A549 (cell line): ENCODE data around the gene EPS8. TPM values are rescaled to one million over a fixed set of nuclear protein-coding genes. Genes with fewer than 3 reads are reported as not detected.
A peak's percentile ranks its signal among the peaks of the same experiment; 100 is the strongest.

ENCODE experiments used
- ATAC-seq, 2 experiments: fragments of 200-7000 bp in 1 of 2; fragments of >200 bp in 1 of 2; cut with Nextera tagmentation in 1 of 2; cut with Tn5 transposase in 1 of 2; 3 replicates each; pipeline versions ENCODE4 v1.8.0 to v1.9.1; 2018 to 2020; ENCODE audit warnings: mild to moderate bottlenecking in 1 of 2, moderate library complexity in 1 of 2
- CTCF ChIA-PET: fragments of 300-600 bp; sonication (Branson Sonifier 250); formaldehyde crosslinking; extraction: SDS; loops from one replicate; lab custom pipeline; 2021; ENCODE audit warnings: antibody characterized with exemption, inconsistent platforms; lab: Yijun Ruan, JAX
- POLR2A ChIA-PET: fragments of 350-600 bp; formaldehyde crosslinking; extraction: SDS; loops from one replicate; lab custom pipeline; 2021; ENCODE audit warnings: antibody characterized with exemption, inconsistent platforms; lab: Yijun Ruan, JAX
- DNase-seq, 2 experiments: peaks; one replicate each; pipeline versions ENCODE4 v3.0.0 to v3.0.0-alpha.2; 2011 to 2016; ENCODE audit warnings: low read depth in 1 of 2, low spot score in 1 of 2
- FAIRE-seq: peaks from 2 replicates; lab custom pipeline; 2011; peaks lifted over from hg19 to GRCh38; lab: Jason Lieb, UNC
- H3K27ac ChIP-seq, 2 experiments: fragments of >200 bp; sonication (Bioruptor Twin); formaldehyde crosslinking; 3 replicates each; pipeline ENCODE4 v1.5.1; 2016 to 2017
- H3K4me1 ChIP-seq: fragments of >200 bp; sonication (Bioruptor Twin); formaldehyde crosslinking; 3 replicates; pipeline ENCODE4 v1.6.1; 2016
- H3K4me2 ChIP-seq: fragments of >200 bp; sonication (Bioruptor Twin); formaldehyde crosslinking; 3 replicates; pipeline ENCODE4 v1.6.1; 2016
- H3K4me3 ChIP-seq: fragments of >200 bp; sonication (Bioruptor Twin); formaldehyde crosslinking; 3 replicates; pipeline ENCODE4 v1.5.1; 2016
- H3K9me3 ChIP-seq: fragments of >200 bp; sonication (Bioruptor Twin); formaldehyde crosslinking; 3 replicates; pipeline ENCODE4 v1.6.1; 2016
- BHLHE40 ChIP-seq: IDR thresholded peaks from 2 replicates; pipeline ENCODE4 v1.6.1; 2012; ENCODE audit warnings: low read depth, low read length, inconsistent platforms
- CHD2 ChIP-seq: fragments of 150-350 bp; IDR thresholded peaks from 2 replicates; pipeline ENCODE4 v1.6.1; 2014; ENCODE audit warnings: low read length; ENCODE audit not compliant: partially characterized antibody
- FOSL2 ChIP-seq, 2 experiments: fragments of 450-650 bp in 1 of 2; fragments of >200 bp in 1 of 2; sonication (Bioruptor Twin) in 1 of 2; formaldehyde crosslinking; IDR thresholded peaks; 2 replicates each; pipeline versions ENCODE4 v1.5.0 to v1.6.1; 2016 to 2020; ENCODE audit warnings: mild to moderate bottlenecking in 1 of 2, moderate library complexity in 1 of 2
- HOXA7 ChIP-seq: fragments of 250-450 bp; sonication (Bioruptor Pico); IDR thresholded peaks from 2 replicates; pipeline ENCODE4 v1.5.0; 2020; ENCODE audit warnings: mild to moderate bottlenecking, moderate library complexity
- HOXB13 ChIP-seq: fragments of 250-450 bp; sonication (Bioruptor Pico); IDR thresholded peaks from 2 replicates; pipeline ENCODE4 v1.5.0; 2020; ENCODE audit warnings: low read depth, mild to moderate bottlenecking, moderate library complexity
- HOXB5 ChIP-seq: fragments of 250-450 bp; sonication (Bioruptor Pico); IDR thresholded peaks from 2 replicates; pipeline ENCODE4 v1.5.0; 2020; ENCODE audit warnings: mild to moderate bottlenecking, moderate library complexity
- JUNB ChIP-seq: fragments of >200 bp; sonication (Bioruptor Twin); formaldehyde crosslinking; IDR thresholded peaks from 2 replicates; pipeline ENCODE4 v1.6.1; 2016
- KDM1A ChIP-seq: fragments of 200-600 bp; sonication (generic); IDR thresholded peaks from 2 replicates; pipeline ENCODE4 v1.6.1; 2016; ENCODE audit warnings: low read depth, mild to moderate bottlenecking
- KDM5A ChIP-seq: fragments of 200-600 bp; sonication (generic); IDR thresholded peaks from 2 replicates; pipeline ENCODE4 v1.6.1; 2016; ENCODE audit warnings: antibody characterized with exemption, mild to moderate bottlenecking
- MAFK ChIP-seq: fragments of 450-650 bp; IDR thresholded peaks from 2 replicates; pipeline ENCODE4 v1.6.1; 2014; ENCODE audit not compliant: partially characterized antibody
- MAZ ChIP-seq: fragments of 150-350 bp; IDR thresholded peaks from 2 replicates; pipeline ENCODE4 v1.6.1; 2014; ENCODE audit warnings: antibody characterized with exemption, low read depth, low read length, borderline replicate concordance
- MYC ChIP-seq: IDR thresholded peaks from 2 replicates; pipeline ENCODE4 v1.6.1; 2012; ENCODE audit warnings: mild to moderate bottlenecking, inconsistent platforms, low read length, improper control_type of control experiment, borderline replicate concordance
- NR3C1 ChIP-seq: fragments of >200 bp; sonication (Bioruptor Twin); formaldehyde crosslinking; IDR thresholded peaks from 3 replicates; pipeline ENCODE4 v1.6.1; 2017
- POLR2A ChIP-seq: IDR thresholded peaks from 2 replicates; pipeline ENCODE4 v1.6.1; 2012; ENCODE audit warnings: mild to moderate bottlenecking, low read length
- POLR2AphosphoS2 ChIP-seq: conservative IDR thresholded peaks from 2 replicates; pipeline ENCODE4 v1.6.1; 2012; ENCODE audit warnings: low read length, improper control_type of control experiment, inconsistent platforms
- RARB ChIP-seq: fragments of 250-450 bp; sonication (Bioruptor Pico); IDR thresholded peaks from 2 replicates; pipeline ENCODE4 v1.8.0; 2021; ENCODE audit warnings: mild to moderate bottlenecking, moderate library complexity
- RCOR1 ChIP-seq: fragments of 150-350 bp; IDR thresholded peaks from 2 replicates; pipeline ENCODE4 v1.6.1; 2014; ENCODE audit warnings: antibody characterized with exemption, low read length, low read depth
- RFX5 ChIP-seq: fragments of 450-650 bp; IDR thresholded peaks from 2 replicates; pipeline ENCODE4 v1.7.1; 2014; ENCODE audit warnings: antibody characterized with exemption, mild to moderate bottlenecking, moderate library complexity
- SREBF2 ChIP-seq: fragments of 450-650 bp; IDR thresholded peaks from 2 replicates; pipeline ENCODE4 v1.6.1; 2014; ENCODE audit warnings: mild to moderate bottlenecking, moderate library complexity
- TFCP2L1 ChIP-seq: fragments of 250-450 bp; sonication (Bioruptor Pico); IDR thresholded peaks from 2 replicates; pipeline ENCODE4 v1.5.0; 2021; ENCODE audit warnings: mild to moderate bottlenecking
- TP53 ChIP-seq: fragments of 250-450 bp; sonication (Bioruptor Pico); IDR thresholded peaks from 2 replicates; pipeline ENCODE4 v1.5.0; 2021; ENCODE audit warnings: mild to moderate bottlenecking, moderate library complexity
- USF2 ChIP-seq: fragments of 450-650 bp; IDR thresholded peaks from 2 replicates; pipeline ENCODE4 v1.6.1; 2014; ENCODE audit warnings: antibody characterized with exemption
- WGBS: methylation state at CpG from one replicate; pipeline ENCODE4 v1.1.6; 2017; ENCODE audit errors: missing lambda C conversion rate; 5-methylcytosine and 5-hydroxymethylcytosine counted together
- polyA plus RNA-seq, 4 experiments: library from polyadenylated mRNA; depleted of rRNA in 3 of 4; stranded (reverse); fragments of >200 nt; fragmentation: RNase III in 1 of 4; extraction: RNeasy Plus Mini Kit Qiagen cat#74134 plus additional on column Dnase treatment in 1 of 4; gene quantifications; 2 replicates in 3 of 4; 3 replicates in 1 of 4; pipeline ENCODE4 v1.2.3, GENCODE V29; 2011 to 2017
- TF ChIP-seq, protein P1 (sequence below): fragments of >200 bp; sonication (Bioruptor Twin); formaldehyde crosslinking; IDR thresholded peaks from 3 replicates; pipeline ENCODE4 v1.5.1; 2016
- TF ChIP-seq, protein P2 (sequence below): IDR thresholded peaks from 2 replicates; pipeline ENCODE4 v1.6.1; 2012

Gene EPS8
- polyA plus RNA-seq, 2 of the 4 experiments (the other 2 are of a cell fraction) = 25.1 to 101 TPM

GRCh38 chr12:15688202-15688736 is 100.9 kb downstream of the EPS8 start:
- POLR2A ChIA-PET = no interaction called here
- no peak for TF ChIP-seq SREBF2
- peak; percentile 39 for TF ChIP-seq POLR2A
- TF ChIP-seq, all 56 proteins: peak for 1
- ATAC-seq = peak in 1 of 2 experiments; percentile 84; a peak in 3 of 6 replicates
- no peak for FAIRE-seq
- CTCF ChIA-PET = interaction anchor here (1.0 kb wide), 1 partner anchor 28 kb away, joined by 3 read pairs; no protein-coding TSS in a partner anchor
- WGBS = 63% methylated on average over 8 of the region's 8 CpGs
- peak in 1 of 2 experiments; percentile 76 for DNase-seq
- peak overlapping the region; percentile 54 to 70 for H3K27ac ChIP-seq
- no peaks in the 10 kb centered on the region for H3K9me3 ChIP-seq
- peak overlapping the region; percentile 74 for H3K4me2 ChIP-seq
- H3K4me1 ChIP-seq = peaks cover 62% of the 10 kb centered on the region
- H3K4me3 ChIP-seq = no peak overlapping the region

- H3K27ac ChIP-seq = no peak overlapping the region
- peaks cover 63% of the 10 kb centered on the region for H3K4me1 ChIP-seq
- H3K4me3 ChIP-seq = no peak overlapping the region
- ATAC-seq = no peak
- DNase-seq = no peak
- CTCF ChIA-PET = no interaction called here
- H3K4me2 ChIP-seq = peak overlapping the region; percentile 74; the same call in 1 of the 3 replicates
- POLR2A ChIA-PET = no interaction called here
- H3K9me3 ChIP-seq = no peaks in the 10 kb centered on the region
- no peak for TF ChIP-seq HOXB13 (CRISPR knock-in tag)
- no peak for TF ChIP-seq POLR2AphosphoS2
- no peak for TF ChIP-seq RFX5
- no peak for TF ChIP-seq MYC
- no peak for TF ChIP-seq POLR2A
- TF ChIP-seq, protein P1, sequence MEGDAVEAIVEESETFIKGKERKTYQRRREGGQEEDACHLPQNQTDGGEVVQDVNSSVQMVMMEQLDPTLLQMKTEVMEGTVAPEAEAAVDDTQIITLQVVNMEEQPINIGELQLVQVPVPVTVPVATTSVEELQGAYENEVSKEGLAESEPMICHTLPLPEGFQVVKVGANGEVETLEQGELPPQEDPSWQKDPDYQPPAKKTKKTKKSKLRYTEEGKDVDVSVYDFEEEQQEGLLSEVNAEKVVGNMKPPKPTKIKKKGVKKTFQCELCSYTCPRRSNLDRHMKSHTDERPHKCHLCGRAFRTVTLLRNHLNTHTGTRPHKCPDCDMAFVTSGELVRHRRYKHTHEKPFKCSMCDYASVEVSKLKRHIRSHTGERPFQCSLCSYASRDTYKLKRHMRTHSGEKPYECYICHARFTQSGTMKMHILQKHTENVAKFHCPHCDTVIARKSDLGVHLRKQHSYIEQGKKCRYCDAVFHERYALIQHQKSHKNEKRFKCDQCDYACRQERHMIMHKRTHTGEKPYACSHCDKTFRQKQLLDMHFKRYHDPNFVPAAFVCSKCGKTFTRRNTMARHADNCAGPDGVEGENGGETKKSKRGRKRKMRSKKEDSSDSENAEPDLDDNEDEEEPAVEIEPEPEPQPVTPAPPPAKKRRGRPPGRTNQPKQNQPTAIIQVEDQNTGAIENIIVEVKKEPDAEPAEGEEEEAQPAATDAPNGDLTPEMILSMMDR = no peak
- no peak for TF ChIP-seq FOSL2 (IDR thresholded peaks at IDR 0.05)
- TF ChIP-seq FOSL2 (CRISPR knock-in tag; IDR thresholded peaks at IDR 0.05) = no peak
- no peak for TF ChIP-seq HOXB5
- no peak for TF ChIP-seq HOXA7 (CRISPR knock-in tag)
- TF ChIP-seq, protein P2, sequence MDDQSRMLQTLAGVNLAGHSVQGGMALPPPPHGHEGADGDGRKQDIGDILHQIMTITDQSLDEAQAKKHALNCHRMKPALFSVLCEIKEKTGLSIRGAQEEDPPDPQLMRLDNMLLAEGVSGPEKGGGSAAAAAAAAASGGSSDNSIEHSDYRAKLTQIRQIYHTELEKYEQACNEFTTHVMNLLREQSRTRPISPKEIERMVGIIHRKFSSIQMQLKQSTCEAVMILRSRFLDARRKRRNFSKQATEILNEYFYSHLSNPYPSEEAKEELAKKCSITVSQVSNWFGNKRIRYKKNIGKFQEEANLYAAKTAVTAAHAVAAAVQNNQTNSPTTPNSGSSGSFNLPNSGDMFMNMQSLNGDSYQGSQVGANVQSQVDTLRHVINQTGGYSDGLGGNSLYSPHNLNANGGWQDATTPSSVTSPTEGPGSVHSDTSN = no peak
- no peak for TF ChIP-seq USF2
- FAIRE-seq = peak; percentile 32
Measured at GRCh38 chr12:15687583-15687982, 101.6 kb downstream of the EPS8 start.

DNA sequence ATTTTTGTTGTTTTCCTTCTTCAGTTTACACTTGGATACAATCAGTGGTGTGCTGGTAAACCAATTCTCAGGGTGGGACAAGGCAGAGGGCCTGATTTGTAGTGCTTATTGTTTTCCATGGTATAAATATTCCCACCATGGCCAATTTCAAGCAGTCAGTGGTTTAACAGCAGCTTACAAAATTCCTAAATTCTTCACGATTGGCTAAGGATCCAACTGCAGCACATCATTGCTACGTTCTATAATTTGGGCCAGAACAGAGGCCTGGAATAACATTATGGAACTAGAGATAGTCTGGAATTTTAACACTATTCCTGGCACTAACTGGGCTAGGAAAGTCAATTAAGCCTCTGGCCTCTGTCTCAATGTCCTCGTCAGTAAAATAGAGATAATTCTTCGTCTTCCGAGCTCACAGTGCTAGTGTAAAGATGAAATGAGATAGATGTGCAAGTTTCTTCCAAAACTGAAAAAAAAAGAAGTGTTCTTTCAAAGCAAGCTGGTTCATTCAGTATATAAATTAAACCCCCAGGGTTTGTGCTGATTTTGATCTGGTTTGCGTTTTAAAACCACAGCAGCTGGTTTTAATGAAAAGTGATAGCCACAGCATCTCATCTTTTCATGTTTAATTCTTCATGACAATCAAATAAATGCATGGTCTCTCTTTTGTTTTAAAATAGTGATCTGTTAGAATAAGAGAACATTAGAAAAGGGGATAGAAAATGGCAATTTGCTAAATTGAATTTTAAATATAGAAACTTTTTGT is 104.1 kb downstream of the EPS8 start:
- H3K27ac ChIP-seq = no peak overlapping the region
- H3K4me2 ChIP-seq = no peak overlapping the region
- H3K4me3 ChIP-seq = no peak overlapping the region
- no peak for ATAC-seq
- H3K9me3 ChIP-seq = no peaks in the 10 kb centered on the region
- POLR2A ChIA-PET = no interaction called here
- TF ChIP-seq RARB (CRISPR knock-in tag) (no peak), TP53 (CRISPR knock-in tag) (no peak), CHD2 (no peak), MAFK (no peak), MAZ (no peak), RCOR1 (no peak), KDM1A (no peak), MYC (no peak), JUNB (no peak), TFCP2L1 (CRISPR knock-in tag) (no peak), NR3C1 (no peak), BHLHE40 (no peak), KDM5A (no peak)
- TF ChIP-seq, all 56 proteins: peak for 0
- H3K4me1 ChIP-seq = peaks cover 47% of the 10 kb centered on the region
- no peak for FAIRE-seq
- WGBS = 96% methylated on average over 6 of the region's 6 CpGs
- no peak for DNase-seq
- CTCF ChIA-PET = interaction anchor here (1.7 kb wide), 1 partner anchor 95 kb away, joined by 5 read pairs; no protein-coding TSS in a partner anchor
